HG02623 (cell line): Measurements from ENCODE around the gene PIGO.
A peak's percentile ranks its signal among the peaks of the same experiment; 100 is the strongest.

Experiments
- ATAC-seq: cut with Tn5 transposase; IDR thresholded peaks from one replicate; pipeline ENCODE4 v1.9.1; 2021; ENCODE audit warnings: moderate library complexity; ENCODE audit not compliant: unreplicated experiment

Gene PIGO

DNA sequence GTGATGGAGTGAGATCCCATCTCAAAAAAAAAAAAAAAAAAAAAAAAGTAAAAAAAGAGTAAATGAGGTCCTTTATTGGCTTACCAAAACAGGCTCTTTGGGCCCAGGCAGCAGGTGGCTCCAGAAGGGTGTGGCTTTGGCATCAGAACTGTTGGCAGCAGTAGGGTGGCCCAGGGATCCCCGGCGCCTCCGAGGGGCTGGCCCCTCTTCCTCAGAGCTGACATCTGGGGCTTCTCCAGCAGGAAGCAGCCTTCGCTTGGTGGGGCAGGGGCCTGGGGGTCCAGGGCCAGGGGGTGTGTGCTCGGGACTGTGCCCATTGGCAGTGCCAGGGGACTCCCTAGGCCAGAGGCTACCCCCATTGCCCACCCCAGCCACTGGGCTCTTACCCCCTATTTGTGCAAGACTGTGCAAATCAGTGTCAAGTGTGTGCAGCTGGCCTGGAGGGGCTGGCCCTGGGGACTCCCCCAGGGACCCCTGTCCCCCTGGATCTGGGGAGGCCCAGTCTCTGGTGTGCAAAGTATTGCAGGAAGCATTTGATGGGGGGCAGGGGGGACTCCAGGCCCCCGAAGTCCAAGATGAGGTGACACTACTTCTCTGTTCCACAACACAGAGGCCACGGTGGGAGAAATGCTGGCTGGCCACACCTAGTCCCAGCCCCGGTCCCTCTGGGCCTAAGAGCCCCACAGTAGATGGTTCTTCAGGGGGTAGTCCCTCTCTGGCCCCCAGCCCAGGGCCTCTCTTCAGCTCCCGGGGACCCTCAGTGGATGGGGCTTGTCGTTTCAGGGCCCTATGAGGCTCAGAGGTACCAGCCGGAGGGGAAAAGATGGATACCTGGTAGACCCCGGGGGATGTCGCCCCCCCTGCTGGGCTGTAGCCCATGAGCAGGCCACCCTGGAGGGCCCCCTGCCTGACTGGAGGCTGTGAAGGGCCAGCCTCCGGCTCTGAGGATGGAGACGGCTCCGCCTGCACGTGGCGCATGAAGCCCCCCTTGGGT is 11.2 kb upstream of the PIGO start:
- ATAC-seq = no peak

DNA sequence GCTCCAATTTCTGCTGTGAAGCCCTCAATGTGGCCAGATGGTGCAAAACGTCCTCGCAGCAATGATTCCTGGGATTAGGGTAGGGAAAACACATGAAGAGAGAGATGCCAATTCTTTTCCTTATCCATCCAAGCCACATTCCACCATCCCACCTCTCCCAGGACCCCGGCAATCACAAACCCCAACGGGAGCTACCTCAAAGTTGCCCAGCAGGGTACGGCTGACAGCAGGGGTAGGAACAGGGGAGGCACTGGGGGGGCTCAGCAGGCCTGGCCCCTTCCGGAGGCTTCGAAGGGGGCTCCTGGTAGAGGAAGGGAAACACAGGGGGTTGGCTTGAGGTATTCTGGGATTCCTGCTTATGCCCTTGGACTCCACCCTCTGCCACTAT is 9.9 kb upstream of the PIGO start:
- no peak for ATAC-seq

DNA sequence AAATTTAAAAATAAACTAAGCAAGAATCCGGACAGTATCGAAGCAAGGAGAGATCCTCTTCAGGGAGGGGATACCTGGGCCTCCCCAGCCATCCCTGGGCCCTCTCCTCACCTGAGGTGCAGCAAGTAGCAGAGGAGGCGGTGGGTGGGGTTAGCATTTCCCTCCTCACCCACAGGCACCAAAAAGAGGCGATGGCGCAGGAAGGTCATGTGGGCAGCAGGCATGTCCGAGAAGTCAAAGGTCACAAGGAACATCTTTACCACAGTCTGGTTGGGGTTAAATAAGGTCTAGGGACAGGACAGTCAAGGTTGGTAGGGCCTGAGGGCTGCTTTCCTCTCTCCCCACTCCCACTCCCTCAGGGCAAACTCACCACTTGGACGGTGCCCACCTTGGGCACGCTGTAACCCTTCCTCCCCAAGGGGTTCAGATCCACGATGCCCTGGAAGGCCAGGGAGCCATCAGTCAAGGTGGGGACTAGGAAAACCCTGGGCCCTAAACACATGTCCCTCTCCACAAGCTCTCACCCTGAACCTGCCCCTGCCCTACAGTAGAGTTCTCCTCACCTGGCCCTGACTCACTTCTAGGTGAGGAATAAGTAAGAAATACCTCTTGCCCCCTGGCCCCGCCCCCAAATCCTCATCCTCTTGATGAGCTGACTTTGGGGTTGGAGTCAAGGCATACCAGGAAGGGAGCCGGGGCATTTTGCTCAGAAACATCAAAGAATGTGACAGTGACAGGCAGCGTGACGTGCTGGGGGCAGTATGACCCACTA is 9.4 kb upstream of the PIGO start:
- no peak for ATAC-seq

DNA sequence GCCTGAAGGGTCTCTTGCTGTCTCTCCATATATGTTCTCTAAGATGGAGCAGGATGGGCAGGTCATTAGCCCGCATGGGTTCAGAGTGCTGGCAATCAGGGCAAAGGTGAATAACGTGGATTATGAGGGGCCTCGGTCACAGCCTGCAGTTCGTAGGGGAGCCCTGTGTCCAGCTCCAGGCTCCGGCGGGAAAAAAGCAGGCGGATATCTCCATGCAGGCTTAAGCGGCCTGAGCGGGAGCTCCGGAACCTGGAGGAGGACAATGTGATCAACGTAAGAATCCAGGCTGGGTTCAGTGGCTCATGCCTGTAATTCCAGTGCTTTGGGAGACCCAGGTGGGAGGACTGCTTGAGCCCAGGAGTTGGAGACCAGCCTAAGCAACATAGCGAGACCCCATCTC is 8.7 kb upstream of the PIGO start:
- ATAC-seq = no peak

DNA sequence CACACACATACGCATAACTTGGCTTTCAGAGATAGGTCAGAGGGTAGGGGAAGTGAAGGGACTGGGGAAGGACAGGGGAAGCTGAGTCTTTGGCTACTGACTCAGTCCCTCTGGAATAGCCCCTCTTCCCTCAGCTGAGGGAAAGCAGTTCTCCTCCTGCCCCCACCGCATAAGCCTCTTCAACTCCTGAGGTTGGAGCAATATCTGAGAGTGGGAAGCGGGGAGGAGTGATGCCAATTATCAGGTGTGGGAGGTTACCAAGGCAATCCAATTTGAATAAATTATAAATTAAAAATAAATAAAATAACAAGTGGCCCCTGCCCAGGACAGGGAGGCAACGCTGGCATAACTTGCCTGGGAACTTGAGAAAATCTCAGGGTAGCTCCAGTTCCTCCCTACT is 8.2 kb upstream of the PIGO start:
- no peak for ATAC-seq

DNA sequence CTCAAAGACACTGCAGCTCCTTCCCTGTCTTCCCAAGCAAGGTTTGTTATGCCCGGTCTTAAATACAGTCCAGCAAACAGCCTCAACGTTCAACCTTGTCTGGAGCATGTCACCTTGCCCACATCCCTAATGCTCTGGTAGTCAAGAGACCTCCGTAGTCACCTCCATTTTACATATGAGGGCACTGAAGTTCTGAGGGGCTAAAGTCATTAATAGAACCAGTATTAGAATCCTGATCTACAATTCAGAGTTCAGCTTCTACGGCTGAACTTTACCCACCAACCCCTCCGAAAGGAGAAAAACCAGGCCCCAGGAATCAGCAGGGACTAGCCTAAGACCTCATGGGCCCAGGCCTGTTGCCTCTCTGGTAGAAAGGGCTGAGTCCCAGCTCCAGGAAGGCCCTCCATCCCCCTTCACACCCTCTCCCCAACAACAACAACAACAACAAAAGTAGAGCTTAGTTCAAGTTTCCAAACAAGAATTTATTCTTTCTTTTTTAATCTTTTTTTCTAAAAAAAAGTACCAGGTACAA is 7.3 kb upstream of the PIGO start:
- no peak for ATAC-seq

DNA sequence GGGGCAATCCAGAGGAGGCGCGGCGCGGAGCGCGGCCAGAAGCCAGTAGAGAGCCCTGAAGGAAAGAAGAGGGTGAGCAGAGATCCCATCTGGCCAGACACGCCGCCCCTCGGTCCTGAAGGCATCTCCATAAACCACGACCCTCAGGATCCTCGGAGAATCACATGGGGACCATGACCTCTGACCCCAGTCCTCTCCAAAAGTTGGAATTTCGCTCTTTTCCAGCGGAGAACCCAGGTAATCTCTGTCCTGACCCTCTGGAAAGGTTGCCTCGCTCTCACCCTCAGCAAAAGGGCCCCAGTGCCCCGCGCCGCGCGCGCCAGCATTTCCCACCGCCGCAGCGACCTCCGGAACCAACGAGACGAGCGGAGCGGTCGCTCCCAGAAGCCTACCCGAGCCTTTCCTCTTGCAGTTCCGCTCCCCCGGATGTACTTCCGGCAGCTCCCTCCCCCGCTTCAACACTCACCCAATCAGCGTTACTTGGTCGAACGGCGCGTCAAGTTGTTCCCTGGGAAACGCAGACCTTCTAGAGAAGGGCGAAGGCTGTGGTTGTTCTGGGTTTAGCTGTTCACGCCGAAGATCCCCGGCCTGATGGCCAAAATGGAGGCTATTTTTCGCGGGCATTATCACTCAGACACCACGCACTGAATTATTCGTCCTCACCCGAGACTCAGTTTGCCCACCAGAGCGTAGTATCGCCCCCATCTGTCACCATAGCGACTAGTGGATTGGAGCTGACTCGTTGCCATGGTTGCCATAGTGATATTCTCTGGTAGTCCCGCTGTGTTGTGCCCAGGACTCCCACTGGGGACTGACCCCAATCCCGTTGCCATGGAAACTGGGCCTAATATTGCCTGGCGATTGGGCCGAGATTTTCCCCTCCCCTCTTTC is 6.6 kb upstream of the PIGO start, which contains the start of gene STOML2:
Gene STOML2, minus strand, starts transcription at position 363 of the 891 bp plus-strand sequence. Its CDS starts 37 bp downstream, at position 326.
- ATAC-seq = peak; percentile 94

DNA sequence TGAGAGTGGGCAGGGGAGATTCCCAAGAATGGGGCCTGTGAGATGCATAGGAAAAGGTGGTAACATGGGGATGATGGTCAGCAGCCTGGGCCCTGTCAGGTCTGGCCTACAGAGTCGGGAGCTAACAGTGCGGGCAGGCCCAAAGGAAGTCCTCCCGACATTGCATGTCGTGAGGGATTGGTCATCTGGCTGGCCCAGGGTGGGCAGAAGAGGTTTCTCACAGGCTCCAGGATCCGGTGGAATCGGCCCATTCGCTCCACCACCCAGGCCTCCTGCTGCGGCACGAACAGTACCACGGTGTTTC is 6.0 kb upstream of the PIGO start:
- ATAC-seq = no peak

DNA sequence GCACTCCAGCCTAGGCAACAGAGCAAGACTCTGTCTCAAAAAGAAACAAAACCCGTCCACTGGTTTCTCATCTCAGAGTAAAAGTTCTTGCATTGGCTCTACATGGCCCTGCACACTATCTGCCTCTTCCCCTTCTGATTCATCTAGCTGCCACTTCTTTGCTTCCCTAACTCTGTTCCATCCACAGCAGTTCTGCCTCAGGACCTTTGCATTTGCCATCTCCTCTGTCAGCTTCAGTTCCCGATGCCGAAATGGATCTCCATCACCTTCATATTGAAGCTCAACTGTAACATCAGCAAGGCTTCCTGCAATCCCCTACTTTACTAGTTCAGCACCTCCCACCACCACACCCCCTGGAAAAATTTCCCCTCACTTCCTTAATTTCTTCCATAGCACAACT is 1.2 kb upstream of the PIGO start:
- ATAC-seq = no peak

DNA sequence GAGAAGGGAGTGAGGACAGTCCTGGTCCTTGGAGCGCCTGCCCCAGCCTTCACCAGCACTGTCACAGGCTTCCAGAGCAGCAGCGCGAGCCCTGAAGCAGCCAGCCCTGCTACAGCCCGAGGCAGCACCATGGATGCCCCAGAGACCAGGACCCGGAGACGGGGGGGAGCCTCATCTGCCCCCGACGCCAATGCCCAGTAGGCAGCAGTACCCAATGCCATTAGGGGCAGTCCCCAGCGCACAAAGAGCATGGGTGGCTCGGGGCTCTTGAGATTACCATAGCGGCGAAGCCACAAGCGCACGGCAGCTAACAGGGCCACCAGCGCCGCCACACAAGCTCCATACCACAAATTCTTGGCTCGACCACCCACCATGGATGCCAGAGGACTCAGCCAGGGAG is 4.9 kb downstream of the PIGO start:
- ATAC-seq = no peak

DNA sequence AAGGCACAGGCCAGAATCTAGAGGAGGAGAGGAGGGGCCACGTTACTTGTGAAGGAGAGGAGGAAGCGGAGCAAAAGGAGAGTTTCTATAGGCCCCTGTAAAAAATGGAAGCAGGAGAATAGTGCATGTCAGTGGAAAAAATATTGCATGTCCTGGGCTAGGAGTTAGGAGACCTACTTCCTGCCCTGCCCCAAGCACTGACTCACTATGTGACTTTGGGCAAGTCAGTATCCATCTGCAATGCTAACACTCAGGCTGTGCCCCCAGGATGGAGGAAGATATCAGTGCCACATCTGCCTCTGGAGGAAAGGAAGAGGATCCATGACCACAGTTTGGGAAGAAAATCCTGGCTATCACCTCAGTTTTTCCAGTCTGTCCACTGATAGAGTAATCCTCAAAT is 7.0 kb downstream of the PIGO start:
- no peak for ATAC-seq

DNA sequence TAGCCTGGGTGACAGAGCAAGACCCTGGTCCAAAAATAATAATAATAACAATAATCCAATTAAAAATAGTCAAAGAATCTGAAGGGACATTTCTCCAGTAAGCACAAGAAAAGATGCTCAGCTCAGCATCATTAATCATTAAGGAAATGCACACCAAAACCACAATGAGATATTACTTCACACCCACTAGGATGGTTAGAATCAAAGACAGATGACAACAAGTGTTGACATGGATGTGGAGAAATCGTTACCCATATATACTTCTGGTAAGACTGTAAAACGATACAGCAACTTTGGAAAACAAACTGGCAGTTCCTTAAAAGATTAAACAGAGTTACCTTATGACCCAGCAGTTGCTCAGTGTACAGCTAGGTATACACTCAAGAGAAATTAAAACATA is 11.3 kb downstream of the PIGO start:
- ATAC-seq = no peak

DNA sequence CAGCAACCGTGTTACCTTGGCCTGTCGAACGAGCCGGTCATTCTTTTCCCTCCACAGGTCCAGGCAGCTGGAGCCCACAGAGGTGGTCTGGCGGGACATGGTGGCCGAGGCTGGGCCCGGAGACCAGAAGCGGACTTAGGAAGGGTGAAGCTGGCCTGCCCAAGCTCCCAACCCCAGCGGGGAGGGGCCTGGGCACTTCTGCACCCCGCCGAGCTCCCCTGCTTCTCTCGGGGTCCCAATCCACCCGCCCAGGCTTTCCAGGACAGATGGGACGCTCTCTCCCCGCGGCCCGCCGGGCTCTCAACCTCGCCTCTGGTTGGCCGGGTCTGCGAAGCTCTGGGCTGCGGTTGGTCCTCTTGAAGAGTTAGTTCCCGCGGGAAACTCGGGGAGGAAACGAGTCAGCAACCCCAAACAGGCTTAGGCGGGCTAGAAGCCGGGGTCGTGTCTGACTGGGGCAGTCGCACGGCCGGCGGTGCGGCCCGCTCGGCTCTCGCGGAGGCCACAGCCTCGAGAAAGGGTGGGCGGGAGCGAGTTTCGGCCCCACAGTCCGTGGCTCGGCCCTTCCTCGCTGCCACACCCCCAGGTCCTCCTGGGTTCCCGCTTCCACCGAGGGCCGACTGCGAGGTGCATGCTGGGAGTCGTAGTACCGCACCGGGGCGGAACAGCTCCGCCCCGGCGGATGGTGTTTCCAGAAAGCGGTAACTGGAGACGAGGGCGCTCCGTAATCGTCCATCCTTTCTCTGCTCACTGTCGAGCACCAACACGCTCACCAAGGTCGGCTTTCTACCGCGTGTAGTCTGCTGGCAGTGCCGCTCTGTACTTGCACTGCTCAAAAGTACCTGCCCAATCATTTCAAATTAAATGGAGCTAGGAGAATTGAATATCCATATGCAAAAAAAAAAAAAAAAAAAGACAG is 16.7 kb downstream of the PIGO start, which contains the start of gene FANCG:
Gene FANCG, minus strand, starts transcription at position 517 of the 916 bp plus-strand sequence. Its CDS starts 418 bp downstream, at position 99.
- ATAC-seq = peak; percentile 92

DNA sequence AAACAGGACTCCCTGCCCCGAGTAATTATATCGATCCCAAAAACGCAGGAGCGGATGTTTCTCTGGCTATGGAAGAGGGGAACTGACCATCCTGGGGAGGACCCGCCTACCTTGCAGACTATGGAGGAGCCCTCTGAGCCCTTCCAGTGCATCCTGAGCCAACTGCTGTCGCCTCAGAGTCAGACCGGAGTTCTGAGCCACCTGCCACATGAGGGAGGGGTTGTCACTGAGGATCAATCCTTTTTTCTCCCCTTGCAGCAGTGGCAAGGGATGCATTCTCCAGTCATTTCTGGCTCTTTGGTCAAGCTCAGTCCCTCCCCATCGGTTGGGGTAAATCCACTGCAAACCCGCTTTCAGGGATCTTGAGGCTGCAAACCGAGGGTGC is 17.4 kb downstream of the PIGO start:
- no peak for ATAC-seq

DNA sequence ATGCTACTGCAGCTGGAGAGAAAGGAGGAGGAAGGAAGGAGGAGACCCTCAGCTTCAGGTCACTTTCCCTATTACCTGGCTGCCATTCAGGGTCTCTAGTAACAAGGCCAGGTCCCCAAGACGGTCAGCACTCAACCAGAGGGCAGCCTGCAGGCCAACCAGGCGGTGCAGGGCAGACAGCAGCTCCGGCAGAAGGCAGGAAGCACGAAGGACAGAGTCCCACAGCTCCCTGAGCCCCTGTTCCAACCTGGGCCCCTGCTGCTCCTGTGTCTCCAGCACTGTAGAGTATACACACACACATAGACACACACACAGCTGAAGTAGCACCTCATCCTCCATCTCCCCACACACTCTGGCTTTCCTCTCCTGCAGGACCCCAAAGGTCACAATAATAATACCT is 18.3 kb downstream of the PIGO start:
- ATAC-seq = no peak

DNA sequence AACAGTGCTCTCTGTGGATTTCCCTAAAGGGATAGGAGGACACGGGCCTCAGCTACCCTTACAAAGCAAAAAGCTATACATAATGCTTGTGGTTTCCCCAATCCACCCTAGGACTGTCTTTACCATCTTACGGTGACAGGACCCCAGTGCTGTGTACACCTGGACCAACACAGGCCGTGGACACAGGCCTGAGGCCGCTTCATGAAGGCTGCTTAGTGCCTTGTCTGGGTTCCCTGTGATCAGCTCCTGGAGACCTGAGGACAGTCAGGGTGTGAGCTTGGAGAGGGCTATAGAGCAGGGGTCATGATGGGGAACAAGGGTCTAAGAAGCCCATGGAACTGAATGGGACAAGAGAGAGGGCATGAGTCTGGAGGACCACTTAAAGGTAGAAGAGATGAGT is 19.5 kb downstream of the PIGO start:
- ATAC-seq = no peak

DNA sequence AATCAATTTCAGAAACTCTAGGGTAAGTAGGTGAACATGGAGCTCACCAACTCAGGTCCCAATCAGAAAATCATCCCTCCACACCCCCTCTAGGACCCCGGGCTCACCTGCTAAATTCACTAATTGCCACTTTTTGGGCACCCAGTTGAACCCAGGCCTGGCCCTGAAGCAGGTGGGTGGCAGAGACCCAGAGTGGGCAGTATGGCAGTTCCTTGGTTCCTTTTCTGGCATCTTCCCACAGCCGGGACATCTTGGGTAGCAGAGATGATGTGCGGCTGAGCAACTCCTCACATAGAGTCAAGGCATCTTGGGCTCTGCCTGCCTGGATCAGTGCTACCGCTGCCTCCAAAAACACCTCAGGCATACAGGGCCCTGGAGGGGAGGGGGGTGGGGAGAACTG is 21.0 kb downstream of the PIGO start:
- no peak for ATAC-seq

DNA sequence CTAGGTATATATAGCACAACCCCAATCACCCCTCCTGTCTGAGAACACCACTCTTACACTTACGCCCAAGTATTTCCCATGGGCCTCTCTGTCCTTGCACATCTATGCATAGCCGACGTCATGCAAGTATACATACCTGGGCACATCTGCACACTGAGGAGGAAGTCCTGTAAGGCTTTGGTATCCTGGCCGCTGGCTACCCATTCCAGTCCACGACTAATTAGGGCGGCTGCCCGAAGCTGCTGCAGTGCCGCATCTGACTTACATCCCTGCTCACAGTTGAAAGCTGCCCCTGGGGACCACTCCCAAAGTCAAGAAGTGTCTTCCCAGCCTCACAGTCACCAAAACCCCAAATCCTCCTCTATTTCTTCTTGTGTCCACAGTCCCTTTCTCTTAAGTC is 21.6 kb downstream of the PIGO start:
- ATAC-seq = no peak

DNA sequence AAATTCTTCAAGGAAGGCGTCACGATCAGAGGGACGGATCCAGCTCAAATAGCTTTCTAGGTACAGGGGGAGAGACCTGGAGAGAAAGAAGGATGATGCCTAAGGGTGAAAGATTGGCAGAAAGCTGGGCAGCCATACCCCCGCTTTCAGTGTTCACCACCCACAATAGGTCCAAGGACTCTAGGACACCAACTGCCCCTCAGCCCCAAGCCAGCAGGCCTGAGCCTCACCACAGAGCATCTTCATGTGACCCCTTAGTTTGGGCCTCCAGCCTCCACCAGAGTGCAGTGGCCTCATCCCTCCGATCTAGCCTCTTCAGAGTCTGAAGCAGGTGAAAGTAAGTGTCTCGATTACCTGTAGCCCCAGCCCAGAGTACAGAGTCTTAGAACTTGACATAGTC is 22.2 kb downstream of the PIGO start:
- ATAC-seq = no peak

DNA sequence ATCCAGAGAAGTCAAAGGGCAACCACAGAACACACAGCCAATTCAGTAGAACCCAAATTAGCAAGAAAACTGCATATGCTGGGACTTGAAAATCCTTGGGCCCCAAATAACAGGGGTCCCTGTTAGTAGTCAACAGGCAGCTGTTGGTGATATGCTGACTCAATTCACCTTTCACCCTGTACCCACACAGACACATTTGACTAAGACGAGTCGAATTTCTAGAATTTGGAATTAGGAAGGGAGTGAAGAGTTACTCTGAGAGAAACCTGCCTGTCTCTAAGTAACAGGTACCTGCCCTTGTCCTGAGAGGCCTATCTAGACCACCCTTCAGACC is 23.1 kb downstream of the PIGO start:
- ATAC-seq = no peak
